Glutamatergic neuron (in vitro differentiated cells): ENCODE results near the gene PALM. TPM values are rescaled to one million over a fixed set of nuclear protein-coding genes. Genes with fewer than 3 reads are reported as not detected.
A peak's percentile ranks its signal among the peaks of the same experiment; 100 is the strongest.
"Not testable (repeated sequence)": the region's sequence is repeated elsewhere in the genome, so short reads cannot be mapped to it uniquely, and the experiment has no call there.

Experiments
- DNase-seq: peaks from one replicate; pipeline ENCODE4 v3.0.0; 2022
- H3K27ac Mint-ChIP-seq: one replicate; pipeline ENCODE4 v1.8.0; 2020; ENCODE audit warnings: mild to moderate bottlenecking, mixed read lengths, inconsistent platforms; ENCODE audit not compliant: unreplicated experiment
- H3K27me3 Mint-ChIP-seq: one replicate; pipeline ENCODE4 v1.8.0; 2020; ENCODE audit warnings: mild to moderate bottlenecking, moderate library complexity, mixed read lengths, inconsistent platforms; ENCODE audit not compliant: unreplicated experiment
- H3K36me3 Mint-ChIP-seq: one replicate; pipeline ENCODE4 v1.8.0; 2020; ENCODE audit warnings: mild to moderate bottlenecking, mixed read lengths, inconsistent platforms; ENCODE audit not compliant: unreplicated experiment
- H3K4me1 Mint-ChIP-seq: one replicate; pipeline ENCODE4 v1.8.0; 2020; ENCODE audit warnings: mild to moderate bottlenecking, low read depth, mixed read lengths, inconsistent platforms; ENCODE audit not compliant: unreplicated experiment
- H3K4me3 Mint-ChIP-seq: one replicate; pipeline ENCODE4 v1.8.0; 2020; ENCODE audit warnings: mild to moderate bottlenecking, mixed read lengths, inconsistent platforms; ENCODE audit not compliant: unreplicated experiment
- H3K9me3 Mint-ChIP-seq: one replicate; pipeline ENCODE4 v1.8.0; 2020; ENCODE audit warnings: mild to moderate bottlenecking, moderate library complexity, mixed read lengths, inconsistent platforms; ENCODE audit not compliant: unreplicated experiment
- total RNA-seq: library from RNA; stranded (reverse); fragmentation: NEBNext Ultra II Directional; extraction: Animal tissue kit (Norgen Biotek cat#: 25700); gene quantifications from one replicate; pipeline ENCODE4 v1.2.1, GENCODE V29; 2021; ENCODE audit not compliant: unreplicated experiment
- TF ChIP-seq, protein P1 (sequence below): fragments of 200-600 bp; sonication (generic); IDR thresholded peaks from one replicate; pipeline ENCODE4 v1.5.0; 2021; ENCODE audit not compliant: partially characterized antibody, unreplicated experiment

Gene PALM
- total RNA-seq, 1 donor from 2014 or later = 349 TPM

- TF ChIP-seq, protein P1, sequence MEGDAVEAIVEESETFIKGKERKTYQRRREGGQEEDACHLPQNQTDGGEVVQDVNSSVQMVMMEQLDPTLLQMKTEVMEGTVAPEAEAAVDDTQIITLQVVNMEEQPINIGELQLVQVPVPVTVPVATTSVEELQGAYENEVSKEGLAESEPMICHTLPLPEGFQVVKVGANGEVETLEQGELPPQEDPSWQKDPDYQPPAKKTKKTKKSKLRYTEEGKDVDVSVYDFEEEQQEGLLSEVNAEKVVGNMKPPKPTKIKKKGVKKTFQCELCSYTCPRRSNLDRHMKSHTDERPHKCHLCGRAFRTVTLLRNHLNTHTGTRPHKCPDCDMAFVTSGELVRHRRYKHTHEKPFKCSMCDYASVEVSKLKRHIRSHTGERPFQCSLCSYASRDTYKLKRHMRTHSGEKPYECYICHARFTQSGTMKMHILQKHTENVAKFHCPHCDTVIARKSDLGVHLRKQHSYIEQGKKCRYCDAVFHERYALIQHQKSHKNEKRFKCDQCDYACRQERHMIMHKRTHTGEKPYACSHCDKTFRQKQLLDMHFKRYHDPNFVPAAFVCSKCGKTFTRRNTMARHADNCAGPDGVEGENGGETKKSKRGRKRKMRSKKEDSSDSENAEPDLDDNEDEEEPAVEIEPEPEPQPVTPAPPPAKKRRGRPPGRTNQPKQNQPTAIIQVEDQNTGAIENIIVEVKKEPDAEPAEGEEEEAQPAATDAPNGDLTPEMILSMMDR = no peak
- Mint-ChIP-seq H3K27ac (peak within 1 kb of the TSS; percentile 72), H3K4me3 (peak within 1 kb of the TSS; percentile 82), H3K4me1 (peaks cover 4% of the 10 kb centered on the region), H3K36me3 (no peaks in the 10 kb centered on the region), H3K9me3 (peaks cover 15% of the 10 kb centered on the region), H3K27me3 (peaks cover 8% of the 10 kb centered on the region)
- peak; percentile 91 for DNase-seq
Measured at GRCh38 chr19:662962-663681, 45.6 kb upstream of the PALM start, which contains the start of gene RNF126. RNF126 (minus strand) TSS chr19:663214; CDS start chr19:663121, 93 bp downstream.

DNA sequence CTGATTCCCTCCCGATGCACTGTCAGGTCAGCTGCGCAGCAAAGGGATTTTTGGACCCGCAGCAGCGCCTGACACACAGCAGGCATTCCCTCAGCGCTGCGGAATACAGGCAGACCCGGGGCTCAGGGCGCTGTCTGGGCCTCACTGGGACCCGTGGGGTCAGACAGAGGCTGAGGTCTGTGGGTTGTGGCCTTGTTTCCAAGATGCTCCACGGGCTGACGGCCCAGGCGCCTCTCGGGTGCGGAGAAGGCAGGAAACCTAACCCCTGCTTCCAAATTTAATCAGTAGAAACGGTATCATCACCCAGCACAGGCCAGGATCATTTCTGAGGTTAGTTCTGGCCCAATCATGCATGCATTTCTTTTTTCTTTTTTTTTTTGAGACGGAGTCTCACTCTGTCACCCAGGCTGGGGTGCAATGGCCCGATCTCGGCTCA lies 45.0 kb upstream of the PALM start:
- peaks cover 8% of the 10 kb centered on the region for H3K27me3 Mint-ChIP-seq
- TF ChIP-seq, protein P1 = no peak
- no peaks in the 10 kb centered on the region for H3K36me3 Mint-ChIP-seq
- H3K4me1 Mint-ChIP-seq = peaks cover 4% of the 10 kb centered on the region
- peaks cover 15% of the 10 kb centered on the region for H3K9me3 Mint-ChIP-seq
- peak overlapping the region; percentile 72 for H3K27ac Mint-ChIP-seq
- H3K4me3 Mint-ChIP-seq = peak overlapping the region; percentile 82
- peak; percentile 22 for DNase-seq

DNA sequence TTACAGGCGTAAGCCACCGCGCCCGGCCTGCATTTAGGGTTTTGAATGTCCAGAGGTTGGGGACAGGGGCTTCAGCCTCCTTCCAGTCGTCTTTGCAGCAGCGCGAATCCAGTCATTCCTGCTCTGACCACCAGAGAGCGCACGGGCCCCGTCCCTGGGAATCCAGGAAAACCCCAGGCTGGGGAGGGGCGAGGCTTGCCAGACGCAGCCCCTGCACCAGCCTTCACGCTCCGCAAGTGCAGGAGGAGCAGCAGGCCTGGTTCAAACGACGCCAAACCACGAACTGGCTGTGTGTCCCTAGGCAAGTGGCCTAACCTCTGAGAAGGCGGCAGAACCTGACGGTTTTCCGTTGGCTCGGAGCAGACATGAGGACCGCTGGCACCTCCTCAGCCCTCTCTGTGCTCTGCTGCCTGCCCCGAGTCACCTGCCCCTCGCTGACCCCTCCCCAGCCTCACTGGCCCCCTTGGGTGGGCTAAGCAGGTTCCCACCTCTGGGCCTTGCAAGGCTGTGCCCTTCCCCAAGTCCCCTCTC lies 43.8 kb upstream of the PALM start:
- peak; percentile 96 for DNase-seq
- peaks cover 10% of the 10 kb centered on the region for H3K27me3 Mint-ChIP-seq
- TF ChIP-seq, protein P1 = peak; percentile 91
- H3K36me3 Mint-ChIP-seq = peaks cover 5% of the 10 kb centered on the region
- H3K4me3 Mint-ChIP-seq = no peak overlapping the region
- peaks cover 3% of the 10 kb centered on the region for H3K4me1 Mint-ChIP-seq
- peaks cover 16% of the 10 kb centered on the region for H3K9me3 Mint-ChIP-seq
- H3K27ac Mint-ChIP-seq = no peak overlapping the region

GRCh38 chr19:666985-667573 lies 41.7 kb upstream of the PALM start:
- H3K9me3 Mint-ChIP-seq = peaks cover 16% of the 10 kb centered on the region
- H3K27me3 Mint-ChIP-seq, H3K27ac Mint-ChIP-seq, H3K36me3 Mint-ChIP-seq, DNase-seq, H3K4me3 Mint-ChIP-seq, H3K4me1 Mint-ChIP-seq: not testable (repeated sequence)

GRCh38 chr19:668675-669434 lies 39.9 kb upstream of the PALM start:
- H3K9me3 Mint-ChIP-seq = peaks cover 16% of the 10 kb centered on the region
- H3K36me3 Mint-ChIP-seq, H3K4me1 Mint-ChIP-seq, H3K4me3 Mint-ChIP-seq, H3K27ac Mint-ChIP-seq, H3K27me3 Mint-ChIP-seq, DNase-seq: not testable (repeated sequence)
